GM12878 (cell line): ENCODE data around the gene SMIM1. TPM values are rescaled to one million over a fixed set of nuclear protein-coding genes. Genes with fewer than 3 reads are reported as not detected.

Experiments
- ATAC-seq: fragments of 200-7000 bp; cut with Tn5 transposase; 3 replicates; pipeline ENCODE4 v1.9.1; 2020; ENCODE audit warnings: mild to moderate bottlenecking, moderate library complexity
- BruUV-seq: library from RNA; stranded (reverse); fragments of 400-500 nt; replicated peaks from 2 replicates; lab custom pipeline; 2021; lab: Mats Ljungman, UMichigan
- CTCF ChIA-PET: fragments of 300-600 bp; sonication (Branson Sonifier 250); formaldehyde crosslinking; extraction: SDS; loops from one replicate; lab custom pipeline; 2021; ENCODE audit warnings: inconsistent platforms; lab: Yijun Ruan, JAX
- POLR2A ChIA-PET: fragments of 350-600 bp; formaldehyde crosslinking; extraction: SDS; loops from one replicate; lab custom pipeline; 2021; ENCODE audit warnings: inconsistent platforms; lab: Charles Lee
- RAD21 ChIA-PET: fragments of 300-600 bp; sonication (Branson Sonifier 250); formaldehyde crosslinking; loops from one replicate; lab custom pipeline; 2023; ENCODE audit warnings: antibody characterized with exemption; ENCODE audit not compliant: unreplicated experiment; lab: Charles Lee
- SMC1A ChIA-PET: fragments of 300-600 bp; sonication (Branson Sonifier 250); formaldehyde crosslinking; loops from one replicate; lab custom pipeline; 2023; ENCODE audit not compliant: unreplicated experiment, uncharacterized antibody; lab: Charles Lee
- DNase-seq: peaks from one replicate; pipeline ENCODE4 v3.0.0-alpha.2; 2011; ENCODE audit warnings: low read depth, low spot score
- FAIRE-seq: peaks from 3 replicates; lab custom pipeline; 2011; peaks lifted over from hg19 to GRCh38; lab: Jason Lieb, UNC
- H2AFZ ChIP-seq: 2 replicates; pipeline ENCODE4 v1.6.0; 2011; ENCODE audit warnings: low read depth, low read length, control low read depth; ENCODE audit not compliant: control insufficient read depth
- H3K27ac ChIP-seq: 2 replicates; pipeline ENCODE4 v1.5.1; 2011; ENCODE audit warnings: control low read depth; ENCODE audit not compliant: control insufficient read depth, insufficient read depth
- H3K27me3 ChIP-seq, 2 experiments: replicated peaks in 1 of 2; 2 replicates each; pipeline versions ENCODE4 v1.6.0 to v1.6.1; 2011; ENCODE audit warnings: low read length in 1 of 2; ENCODE audit not compliant: control insufficient read depth in 2 of 2, insufficient read depth in 2 of 2
- H3K36me3 ChIP-seq, 2 experiments: 2 replicates each; pipeline ENCODE4 v1.5.1; 2011; ENCODE audit warnings: low read length in 1 of 2; ENCODE audit not compliant: control insufficient read depth in 2 of 2, insufficient read depth in 2 of 2
- H3K4me1 ChIP-seq: 2 replicates; pipeline ENCODE4 v1.6.1; 2011; ENCODE audit warnings: mild to moderate bottlenecking, low read length, moderate library complexity, mixed read lengths; ENCODE audit not compliant: control insufficient read depth, insufficient read depth
- H3K4me2 ChIP-seq: 2 replicates; pipeline ENCODE4 v1.6.0; 2011; ENCODE audit warnings: control low read depth; ENCODE audit not compliant: control insufficient read depth, insufficient read depth
- H3K4me3 ChIP-seq: fragments of 200-600 bp; sonication (generic); 2 replicates; pipeline ENCODE4 v1.5.1; 2016
- H3K79me2 ChIP-seq: 2 replicates; pipeline ENCODE4 v1.6.0; 2011; ENCODE audit warnings: low read length; ENCODE audit not compliant: control insufficient read depth, insufficient read depth
- H3K9ac ChIP-seq: 2 replicates; pipeline ENCODE4 v1.8.0; 2011; ENCODE audit warnings: low read length, control low read depth, mixed read lengths; ENCODE audit not compliant: control insufficient read depth, insufficient read depth
- H3K9me3 ChIP-seq: replicated peaks from 3 replicates; pipeline ENCODE4 v1.5.1; 2011; ENCODE audit warnings: mild to moderate bottlenecking, low read length; ENCODE audit not compliant: control insufficient read depth, insufficient read depth
- H4K20me1 ChIP-seq: 2 replicates; pipeline ENCODE4 v1.6.0; 2011; ENCODE audit not compliant: control insufficient read depth, insufficient read depth
- BMI1 ChIP-seq: fragments of 450-650 bp; IDR thresholded peaks from 2 replicates; pipeline ENCODE4 v1.6.1; 2016; ENCODE audit warnings: mild to moderate bottlenecking, moderate library complexity, borderline replicate concordance
- HDAC2 ChIP-seq: fragments of 200-600 bp; sonication (generic); IDR thresholded peaks from 2 replicates; pipeline ENCODE4 v1.6.1; 2017
- HDGF ChIP-seq: fragments of 450-650 bp; IDR thresholded peaks from 2 replicates; pipeline ENCODE4 v1.6.1; 2016; ENCODE audit warnings: antibody characterized with exemption
- KLF5 ChIP-seq: fragments of 450-650 bp; IDR thresholded peaks from 2 replicates; pipeline ENCODE4 v1.6.1; 2014; ENCODE audit warnings: mild to moderate bottlenecking; ENCODE audit not compliant: partially characterized antibody
- MEF2A ChIP-seq: IDR thresholded peaks from 2 replicates; pipeline ENCODE4 v1.6.1; 2011; ENCODE audit warnings: low read depth, mild to moderate bottlenecking, low read length, moderate library complexity; ENCODE audit not compliant: insufficient read depth
- MEF2B ChIP-seq: fragments of 450-650 bp; IDR thresholded peaks from 2 replicates; pipeline ENCODE4 v1.6.1; 2018; ENCODE audit warnings: mild to moderate bottlenecking, moderate library complexity; ENCODE audit not compliant: partially characterized antibody, poor library complexity, severe bottlenecking
- RELA ChIP-seq: fragments of 450-650 bp; IDR thresholded peaks from 2 replicates; pipeline ENCODE4 v1.8.0; 2014; ENCODE audit warnings: borderline replicate concordance; ENCODE audit not compliant: partially characterized antibody
- TCF7 ChIP-seq: IDR thresholded peaks from 2 replicates; pipeline ENCODE4 v1.6.1; 2014; ENCODE audit warnings: antibody characterized with exemption, borderline replicate concordance
- WGBS: methylation state at CpG from one replicate; pipeline ENCODE4 v1.1.6; 2016; ENCODE audit warnings: low lambda C conversion rate; ENCODE audit not compliant: insufficient replicate concordance, insufficient coverage; ENCODE audit errors: missing lambda C conversion rate; 5-methylcytosine and 5-hydroxymethylcytosine counted together
- in situ Hi-C: fragments of 300-500 bp; cut with MboI; formaldehyde crosslinking; loops from 9 replicates; pipeline ENCODE4 v1.14.3; 2018; ENCODE audit warnings: mixed read lengths
- intact Hi-C: fragments of 100-400 bp; cut with micrococcal nuclease; formaldehyde crosslinking; loops from one replicate; pipeline ENCODE4 v1.14.2; 2022; ENCODE audit not compliant: unreplicated experiment
- polyA plus RNA-seq, 11 experiments: library from polyadenylated mRNA; depleted of rRNA in 4 of 11; unstranded in 6 of 11; stranded (reverse) in 5 of 11; fragments of >200 nt; fragmentation: Nextera tagmentation in 4 of 11; fragmentation: Illumina TruSeq in 1 of 11; extraction: Ambion mirVana in 4 of 11; extraction: Trizol in 1 of 11; gene quantifications; 1 replicate in 1 of 11; 2 replicates in 10 of 11; pipeline versions ENCODE4 v1.2.1 to v1.2.3, GENCODE V29; 2011 to 2016; ENCODE audit warnings: inconsistent platforms in 2 of 11, missing spikeins in 2 of 11, low read depth in 1 of 11
- total RNA-seq, 4 experiments: library from RNA; depleted of rRNA in 3 of 4; stranded (reverse); fragments of >200 nt in 3 of 4; fragmentation: Illumina TruSeq in 1 of 4; extraction: Trizol in 1 of 4; gene quantifications; 2 replicates each; pipeline versions ENCODE4 v1.2.1 to v1.2.3, GENCODE V29; 2013 to 2021
- TF ChIP-seq, protein P1 (sequence below): fragments of 450-650 bp; IDR thresholded peaks from 2 replicates; pipeline ENCODE4 v1.6.1; 2016; ENCODE audit warnings: mild to moderate bottlenecking
- TF ChIP-seq, protein P2 (sequence below): IDR thresholded peaks from 2 replicates; pipeline ENCODE4 v1.6.1; 2012; ENCODE audit warnings: low read depth, low read length, improper control_type of control experiment
- TF ChIP-seq, protein P3 (sequence below): fragments of 450-650 bp; IDR thresholded peaks from 2 replicates; pipeline ENCODE4 v1.6.1; 2017; ENCODE audit warnings: mild to moderate bottlenecking
- TF ChIP-seq, protein P4 (sequence below): fragments of 450-650 bp; IDR thresholded peaks from 2 replicates; pipeline ENCODE4 v1.6.1; 2014; ENCODE audit warnings: mild to moderate bottlenecking

SMIM1 gene
- total and polyA plus RNA-seq, 10 of the 15 experiments (the other 5 are each of a cell fraction or from before 2014, with no cell fraction given): 0.30 to 0.37 TPM; not detected in 8

DNA sequence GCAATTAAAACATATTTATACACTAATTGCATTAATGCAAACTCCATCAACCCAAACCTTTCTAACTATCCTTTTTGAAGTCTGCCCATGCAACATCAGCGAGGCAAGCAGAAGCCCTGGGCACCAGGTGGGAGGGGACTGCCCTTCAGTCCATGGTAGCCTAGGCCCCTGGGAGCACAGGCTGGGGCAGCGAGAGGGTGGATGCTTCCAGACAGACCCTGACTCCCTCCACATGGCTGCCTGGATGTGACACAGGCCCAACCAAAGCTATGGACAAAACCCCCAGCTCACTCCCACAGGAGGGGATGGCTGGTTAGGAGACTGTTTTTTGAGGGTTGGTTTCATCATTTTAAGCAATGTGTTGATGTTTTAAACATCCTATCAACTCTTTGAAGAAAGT, 41.5 kb downstream of the SMIM1 start:
- CTCF ChIA-PET: no interaction called here
- no peaks in the 10 kb centered on the region for H3K4me1 ChIP-seq

DNA sequence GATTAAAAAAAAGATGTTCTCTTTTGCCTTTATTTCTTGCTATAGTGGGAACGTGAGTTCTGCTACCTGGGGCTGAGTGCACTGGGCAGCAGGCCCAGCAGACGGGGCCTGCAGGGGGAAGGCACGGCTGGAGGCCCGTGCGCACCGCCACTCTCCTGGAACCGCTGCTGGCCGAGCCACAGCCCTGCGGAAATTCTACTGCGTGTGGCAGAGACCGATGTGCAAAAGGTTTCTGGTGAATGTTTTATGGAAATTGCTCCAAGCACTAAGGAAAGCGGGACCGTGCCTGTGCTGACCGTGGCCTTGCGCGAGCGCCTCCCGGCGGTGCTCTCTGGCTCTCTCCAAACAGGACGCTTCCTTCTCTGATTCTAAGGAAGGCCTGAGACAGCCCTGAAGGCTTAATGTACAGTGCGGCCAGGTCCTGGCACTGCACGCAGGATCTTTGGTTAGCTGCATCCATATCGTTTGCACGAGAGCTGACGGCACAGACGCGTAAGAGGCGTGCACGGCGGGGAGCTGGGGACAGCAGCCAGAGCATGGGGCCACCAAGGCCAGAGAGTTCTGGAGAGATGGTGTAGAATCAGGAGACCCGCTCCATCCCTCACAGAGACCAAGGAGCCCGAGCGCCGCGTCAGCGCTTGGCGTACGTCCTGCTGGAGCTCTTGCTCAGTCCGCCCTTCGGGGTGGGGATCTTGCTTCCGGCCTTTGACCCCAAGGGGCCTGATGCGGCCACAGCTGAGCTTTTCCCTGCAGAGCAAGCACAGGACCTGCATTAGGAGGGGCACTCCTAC, 42.4 kb downstream of the SMIM1 start:
- in situ Hi-C loops (no loop called here), intact Hi-C loops (no loop called here)
- no peak overlapping the region for H2AFZ ChIP-seq
- no TSS peak for BruUV-seq
- ATAC-seq: no peak
- SMC1A ChIA-PET: no interaction called here
- H3K27ac ChIP-seq: no peak overlapping the region
- no peaks in the 10 kb centered on the region for H4K20me1 ChIP-seq
- H3K4me3 ChIP-seq: no peak overlapping the region
- no peaks in the 10 kb centered on the region for H3K36me3 ChIP-seq
- WGBS: 97% methylated on average over 42 of the region's 42 CpGs
- DNase-seq: no peak
- RAD21 ChIA-PET: no interaction called here
- H3K9me3 ChIP-seq: no peaks in the 10 kb centered on the region
- H3K9ac ChIP-seq: no peak overlapping the region
- FAIRE-seq: no peak
- H3K4me2 ChIP-seq: no peak overlapping the region
- POLR2A ChIA-PET: no interaction called here
- no peaks in the 10 kb centered on the region for H3K27me3 ChIP-seq
- no peaks in the 10 kb centered on the region for H3K79me2 ChIP-seq
- H3K4me1 ChIP-seq: no peaks in the 10 kb centered on the region
- CTCF ChIA-PET: no interaction called here
- TF ChIP-seq HDAC2 (no peak), MEF2A (no peak), TCF7 (no peak), RELA (no peak), KLF5 (no peak)
- TF ChIP-seq, protein P1, sequence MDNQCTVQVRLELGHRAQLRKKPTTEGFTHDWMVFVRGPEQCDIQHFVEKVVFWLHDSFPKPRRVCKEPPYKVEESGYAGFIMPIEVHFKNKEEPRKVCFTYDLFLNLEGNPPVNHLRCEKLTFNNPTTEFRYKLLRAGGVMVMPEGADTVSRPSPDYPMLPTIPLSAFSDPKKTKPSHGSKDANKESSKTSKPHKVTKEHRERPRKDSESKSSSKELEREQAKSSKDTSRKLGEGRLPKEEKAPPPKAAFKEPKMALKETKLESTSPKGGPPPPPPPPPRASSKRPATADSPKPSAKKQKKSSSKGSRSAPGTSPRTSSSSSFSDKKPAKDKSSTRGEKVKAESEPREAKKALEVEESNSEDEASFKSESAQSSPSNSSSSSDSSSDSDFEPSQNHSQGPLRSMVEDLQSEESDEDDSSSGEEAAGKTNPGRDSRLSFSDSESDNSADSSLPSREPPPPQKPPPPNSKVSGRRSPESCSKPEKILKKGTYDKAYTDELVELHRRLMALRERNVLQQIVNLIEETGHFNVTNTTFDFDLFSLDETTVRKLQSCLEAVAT: no peak
- TF ChIP-seq, protein P2, sequence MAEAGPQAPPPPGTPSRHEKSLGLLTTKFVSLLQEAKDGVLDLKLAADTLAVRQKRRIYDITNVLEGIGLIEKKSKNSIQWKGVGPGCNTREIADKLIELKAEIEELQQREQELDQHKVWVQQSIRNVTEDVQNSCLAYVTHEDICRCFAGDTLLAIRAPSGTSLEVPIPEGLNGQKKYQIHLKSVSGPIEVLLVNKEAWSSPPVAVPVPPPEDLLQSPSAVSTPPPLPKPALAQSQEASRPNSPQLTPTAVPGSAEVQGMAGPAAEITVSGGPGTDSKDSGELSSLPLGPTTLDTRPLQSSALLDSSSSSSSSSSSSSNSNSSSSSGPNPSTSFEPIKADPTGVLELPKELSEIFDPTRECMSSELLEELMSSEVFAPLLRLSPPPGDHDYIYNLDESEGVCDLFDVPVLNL: no peak
- TF ChIP-seq, protein P3, sequence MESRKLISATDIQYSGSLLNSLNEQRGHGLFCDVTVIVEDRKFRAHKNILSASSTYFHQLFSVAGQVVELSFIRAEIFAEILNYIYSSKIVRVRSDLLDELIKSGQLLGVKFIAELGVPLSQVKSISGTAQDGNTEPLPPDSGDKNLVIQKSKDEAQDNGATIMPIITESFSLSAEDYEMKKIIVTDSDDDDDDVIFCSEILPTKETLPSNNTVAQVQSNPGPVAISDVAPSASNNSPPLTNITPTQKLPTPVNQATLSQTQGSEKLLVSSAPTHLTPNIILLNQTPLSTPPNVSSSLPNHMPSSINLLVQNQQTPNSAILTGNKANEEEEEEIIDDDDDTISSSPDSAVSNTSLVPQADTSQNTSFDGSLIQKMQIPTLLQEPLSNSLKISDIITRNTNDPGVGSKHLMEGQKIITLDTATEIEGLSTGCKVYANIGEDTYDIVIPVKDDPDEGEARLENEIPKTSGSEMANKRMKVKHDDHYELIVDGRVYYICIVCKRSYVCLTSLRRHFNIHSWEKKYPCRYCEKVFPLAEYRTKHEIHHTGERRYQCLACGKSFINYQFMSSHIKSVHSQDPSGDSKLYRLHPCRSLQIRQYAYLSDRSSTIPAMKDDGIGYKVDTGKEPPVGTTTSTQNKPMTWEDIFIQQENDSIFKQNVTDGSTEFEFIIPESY: no peak

More for the DNA sequence above, 41.5 kb downstream of the SMIM1 start:
- DNase-seq (no peak), FAIRE-seq (no peak), ATAC-seq (no peak)
- Histone ChIP-seq H3K27ac (no peak overlapping the region), H3K9me3 (no peaks in the 10 kb centered on the region), H3K4me3 (no peak overlapping the region), H3K36me3 (no peaks in the 10 kb centered on the region), H3K79me2 (no peaks in the 10 kb centered on the region), H4K20me1 (no peaks in the 10 kb centered on the region), H3K27me3 (no peaks in the 10 kb centered on the region), H2AFZ (no peak overlapping the region), H3K4me2 (no peak overlapping the region), H3K9ac (no peak overlapping the region)
- in situ Hi-C loops: no loop called here
- TSS peak; percentile 50 for BruUV-seq
- POLR2A ChIA-PET: no interaction called here
- RAD21 ChIA-PET: no interaction called here
- intact Hi-C loops: no loop called here
- no peak for TF ChIP-seq BMI1
- TF ChIP-seq, protein P4, sequence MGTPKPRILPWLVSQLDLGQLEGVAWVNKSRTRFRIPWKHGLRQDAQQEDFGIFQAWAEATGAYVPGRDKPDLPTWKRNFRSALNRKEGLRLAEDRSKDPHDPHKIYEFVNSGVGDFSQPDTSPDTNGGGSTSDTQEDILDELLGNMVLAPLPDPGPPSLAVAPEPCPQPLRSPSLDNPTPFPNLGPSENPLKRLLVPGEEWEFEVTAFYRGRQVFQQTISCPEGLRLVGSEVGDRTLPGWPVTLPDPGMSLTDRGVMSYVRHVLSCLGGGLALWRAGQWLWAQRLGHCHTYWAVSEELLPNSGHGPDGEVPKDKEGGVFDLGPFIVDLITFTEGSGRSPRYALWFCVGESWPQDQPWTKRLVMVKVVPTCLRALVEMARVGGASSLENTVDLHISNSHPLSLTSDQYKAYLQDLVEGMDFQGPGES: no peak
- TF ChIP-seq TCF7: no peak
- no peak for TF ChIP-seq HDGF
- TF ChIP-seq MEF2B: no peak
- SMC1A ChIA-PET: no interaction called here
- WGBS: 93% methylated on average over 2 of the region's 2 CpGs
